ENCODE measurements around the gene DBI.

The DBI gene

GRCh38 chr2:119366649-119367471, at the start of gene DBI, which contains the start of gene C2orf76:
Gene DBI, plus strand, starts transcription at chr2:119366977. Its CDS starts 75 bp downstream, at chr2:119367052.
Gene C2orf76, minus strand, starts transcription at chr2:119366834. Its CDS starts 26,875 bp downstream, at chr2:119339959.
- DNase-seq (ENCODE audit: low spot score): peak; percentile 97

GRCh38 chr2:119317554-119317953, 49.2 kb upstream of the DBI start:
- no peak for DNase-seq (ENCODE audit: low spot score)

- DNase-seq (ENCODE audit: low spot score): no peak
Observed at GRCh38 chr2:119319593-119319992, 47.2 kb upstream of the DBI start.

GRCh38 chr2:119323459-119323858, 43.3 kb upstream of the DBI start:
- no peak for DNase-seq (ENCODE audit: low spot score)

- DNase-seq (ENCODE audit: low spot score): no peak
Observed at GRCh38 chr2:119324685-119325270, 42.0 kb upstream of the DBI start.

GRCh38 chr2:119326938-119327337, 39.8 kb upstream of the DBI start:
- DNase-seq (ENCODE audit: low spot score): no peak

GRCh38 chr2:119327431-119327830, 39.3 kb upstream of the DBI start:
- DNase-seq (ENCODE audit: low spot score): no peak

- no peak for DNase-seq (ENCODE audit: low spot score)
Observed at GRCh38 chr2:119332953-119333352, 33.8 kb upstream of the DBI start.

- DNase-seq (ENCODE audit: low spot score): no peak
Observed at GRCh38 chr2:119333360-119333759, 33.4 kb upstream of the DBI start.

- no peak for DNase-seq (ENCODE audit: low spot score)
Observed at GRCh38 chr2:119333833-119334232, 32.9 kb upstream of the DBI start.

GRCh38 chr2:119337749-119338148, 29.0 kb upstream of the DBI start:
- DNase-seq (ENCODE audit: low spot score): no peak

- DNase-seq (ENCODE audit: low spot score): no peak
Observed at GRCh38 chr2:119338272-119338671, 28.5 kb upstream of the DBI start.

GRCh38 chr2:119338826-119339561, 27.8 kb upstream of the DBI start:
- no peak for DNase-seq (ENCODE audit: low spot score)

GRCh38 chr2:119339562-119339923, 27.2 kb upstream of the DBI start:
- no peak for DNase-seq (ENCODE audit: low spot score)

- no peak for DNase-seq (ENCODE audit: low spot score)
Observed at GRCh38 chr2:119341684-119342083, 25.1 kb upstream of the DBI start.

GRCh38 chr2:119349289-119349688, 17.5 kb upstream of the DBI start:
- DNase-seq (ENCODE audit: low spot score): no peak

- no peak for DNase-seq (ENCODE audit: low spot score)
Observed at GRCh38 chr2:119350311-119350998, 16.3 kb upstream of the DBI start.

- DNase-seq (ENCODE audit: low spot score): peak; percentile 2
Observed at GRCh38 chr2:119352357-119352756, 14.4 kb upstream of the DBI start.

- no peak for DNase-seq (ENCODE audit: low spot score)
Observed at GRCh38 chr2:119354860-119355259, 11.9 kb upstream of the DBI start.

- no peak for DNase-seq (ENCODE audit: low spot score)
Observed at GRCh38 chr2:119359774-119360173, 7.0 kb upstream of the DBI start.

- DNase-seq (ENCODE audit: low spot score): no peak
Observed at GRCh38 chr2:119360423-119360966, 6.3 kb upstream of the DBI start.

GRCh38 chr2:119364798-119365197, 2.0 kb upstream of the DBI start:
- DNase-seq (ENCODE audit: low spot score): no peak

Measured in cerebellar cortex (tissue), 1 donor.